Measurements from ENCODE around the gene B9D1.
"Not testable (repeated sequence)": the region's sequence is repeated elsewhere in the genome, so short reads cannot be mapped to it uniquely, and the experiment has no call there.

B9D1 gene

GRCh38 chr17:19361326-19361725 lies 1.2 kb downstream of the B9D1 start:
- Histone ChIP-seq H3K9ac (no peak overlapping the region), H3K4me2 (no peak overlapping the region), H3K36me3 (no peaks in the 10 kb centered on the region), H3K27ac (no peak overlapping the region), H3K27me3 (0 out of 2 replicates have a peak, but pooled peaks cover 11% of the 10 kb centered on the region), H3K4me3 (no peak overlapping the region), H3K4me1 (peaks cover 13% of the 10 kb centered on the region), H4K20me1 (peaks cover 11% of the 10 kb centered on the region; the same call in 1 of the 2 replicates), H3K9me3 (no peaks in the 10 kb centered on the region)
- no peak for TF ChIP-seq Cebpa-rat (IDR thresholded peaks at IDR 0.05)

- no peak overlapping the region for H3K9ac ChIP-seq
- H3K27me3 ChIP-seq: 0 out of 2 replicates have a peak, but pooled peaks cover 11% of the 10 kb centered on the region
- no peak overlapping the region for H3K27ac ChIP-seq
- H3K36me3 ChIP-seq: no peaks in the 10 kb centered on the region
- H3K4me2 ChIP-seq: no peak overlapping the region
- peaks cover 11% of the 10 kb centered on the region; the same call in 1 of the 2 replicates for H4K20me1 ChIP-seq
- H3K9me3 ChIP-seq: no peaks in the 10 kb centered on the region
- peaks cover 13% of the 10 kb centered on the region for H3K4me1 ChIP-seq
- TF ChIP-seq Cebpa-rat (IDR thresholded peaks at IDR 0.05): no peak
- no peak overlapping the region for H3K4me3 ChIP-seq
Measured at GRCh38 chr17:19360772-19361171, 1.8 kb downstream of the B9D1 start.

GRCh38 chr17:19359856-19360255 lies 2.7 kb downstream of the B9D1 start:
- Histone ChIP-seq H4K20me1 (peaks cover 9% of the 10 kb centered on the region; the same call in 1 of the 2 replicates), H3K9me3 (no peaks in the 10 kb centered on the region), H3K4me3 (no peak overlapping the region), H3K4me1 (peaks cover 13% of the 10 kb centered on the region), H3K9ac (no peak overlapping the region), H3K36me3 (no peaks in the 10 kb centered on the region), H3K27me3 (0 out of 2 replicates have a peak, but pooled peaks cover 7% of the 10 kb centered on the region), H3K27ac (no peak overlapping the region), H3K4me2 (no peak overlapping the region)
- TF ChIP-seq Cebpa-rat (IDR thresholded peaks at IDR 0.05): no peak

- no peak overlapping the region for H3K9ac ChIP-seq
- H4K20me1 ChIP-seq: peaks cover 2% of the 10 kb centered on the region; the same call in 1 of the 2 replicates
- H3K9me3 ChIP-seq: no peaks in the 10 kb centered on the region
- TF ChIP-seq Cebpa-rat (IDR thresholded peaks at IDR 0.05): no peak
- peaks cover 13% of the 10 kb centered on the region for H3K4me1 ChIP-seq
- no peak overlapping the region for H3K27ac ChIP-seq
- no peak overlapping the region for H3K4me3 ChIP-seq
- H3K36me3 ChIP-seq: no peaks in the 10 kb centered on the region
- no peak overlapping the region for H3K4me2 ChIP-seq
- 0 out of 2 replicates have a peak, but pooled peaks cover 6% of the 10 kb centered on the region for H3K27me3 ChIP-seq
Measured at GRCh38 chr17:19359151-19359550, 3.4 kb downstream of the B9D1 start.

- TF ChIP-seq Cebpa-rat (IDR thresholded peaks at IDR 0.05): no peak
- H3K4me3 ChIP-seq: no peak overlapping the region
- H4K20me1 ChIP-seq: no peaks in the 10 kb centered on the region
- no peaks in the 10 kb centered on the region for H3K36me3 ChIP-seq
- H3K27ac ChIP-seq: no peak overlapping the region
- no peak overlapping the region for H3K9ac ChIP-seq
- peaks cover 7% of the 10 kb centered on the region for H3K4me1 ChIP-seq
- H3K27me3 ChIP-seq: no peaks in the 10 kb centered on the region
- no peak overlapping the region for H3K4me2 ChIP-seq
- H3K9me3 ChIP-seq: no peaks in the 10 kb centered on the region
Measured at GRCh38 chr17:19357761-19358160, 4.8 kb downstream of the B9D1 start.

GRCh38 chr17:19357351-19357750 lies 5.2 kb downstream of the B9D1 start:
- H3K9ac ChIP-seq: no peak overlapping the region
- no peaks in the 10 kb centered on the region for H3K9me3 ChIP-seq
- H3K36me3 ChIP-seq: no peaks in the 10 kb centered on the region
- no peak for TF ChIP-seq Cebpa-rat (IDR thresholded peaks at IDR 0.05)
- peaks cover 7% of the 10 kb centered on the region for H3K4me1 ChIP-seq
- no peak overlapping the region for H3K27ac ChIP-seq
- H3K4me3 ChIP-seq: no peak overlapping the region
- no peaks in the 10 kb centered on the region for H4K20me1 ChIP-seq
- no peak overlapping the region for H3K4me2 ChIP-seq
- no peaks in the 10 kb centered on the region for H3K27me3 ChIP-seq

- Histone ChIP-seq H3K9ac (no peak overlapping the region), H3K4me2 (no peak overlapping the region), H3K9me3 (no peaks in the 10 kb centered on the region), H3K4me1 (no peaks in the 10 kb centered on the region), H4K20me1 (no peaks in the 10 kb centered on the region), H3K27me3 (no peaks in the 10 kb centered on the region), H3K4me3 (no peak overlapping the region), H3K27ac (no peak overlapping the region), H3K36me3 (no peaks in the 10 kb centered on the region)
- no peak for TF ChIP-seq Cebpa-rat (IDR thresholded peaks at IDR 0.05)
Measured at GRCh38 chr17:19354748-19355147, 7.8 kb downstream of the B9D1 start.

GRCh38 chr17:19353401-19353800 lies 9.1 kb downstream of the B9D1 start:
- not testable (repeated sequence) for H3K27me3 ChIP-seq, H3K4me1 ChIP-seq, H3K27ac ChIP-seq

GRCh38 chr17:19348806-19349205 lies 13.7 kb downstream of the B9D1 start:
- Histone ChIP-seq H3K27ac (no peak overlapping the region), H3K9ac (no peak overlapping the region), H4K20me1 (peaks cover 35% of the 10 kb centered on the region), H3K36me3 (no peaks in the 10 kb centered on the region), H3K27me3 (no peaks in the 10 kb centered on the region), H3K4me3 (no peak overlapping the region), H3K4me2 (no peak overlapping the region), H3K9me3 (no peaks in the 10 kb centered on the region), H3K4me1 (peaks cover 19% of the 10 kb centered on the region)
- no peak for TF ChIP-seq Cebpa-rat (IDR thresholded peaks at IDR 0.05)

More at GRCh38 chr17:19353401-19353800, 9.1 kb downstream of the B9D1 start:
- not testable (repeated sequence) for H3K36me3 ChIP-seq, H3K4me2 ChIP-seq, H4K20me1 ChIP-seq, H3K4me3 ChIP-seq, H3K9ac ChIP-seq, H3K9me3 ChIP-seq

- H3K4me2 ChIP-seq: no peak overlapping the region
- H3K36me3 ChIP-seq: no peaks in the 10 kb centered on the region
- H3K27me3 ChIP-seq: no peaks in the 10 kb centered on the region
- no peak overlapping the region for H3K4me3 ChIP-seq
- H3K27ac ChIP-seq: no peak overlapping the region
- peaks cover 19% of the 10 kb centered on the region for H3K4me1 ChIP-seq
- TF ChIP-seq Cebpa-rat (IDR thresholded peaks at IDR 0.05): no peak
- H3K9me3 ChIP-seq: no peaks in the 10 kb centered on the region
- no peak overlapping the region for H3K9ac ChIP-seq
- peaks cover 41% of the 10 kb centered on the region for H4K20me1 ChIP-seq
Measured at GRCh38 chr17:19348081-19348650, 14.4 kb downstream of the B9D1 start.

Data from BLaER1 (cell line).